ENCODE data around the gene CCDC170.

DNA sequence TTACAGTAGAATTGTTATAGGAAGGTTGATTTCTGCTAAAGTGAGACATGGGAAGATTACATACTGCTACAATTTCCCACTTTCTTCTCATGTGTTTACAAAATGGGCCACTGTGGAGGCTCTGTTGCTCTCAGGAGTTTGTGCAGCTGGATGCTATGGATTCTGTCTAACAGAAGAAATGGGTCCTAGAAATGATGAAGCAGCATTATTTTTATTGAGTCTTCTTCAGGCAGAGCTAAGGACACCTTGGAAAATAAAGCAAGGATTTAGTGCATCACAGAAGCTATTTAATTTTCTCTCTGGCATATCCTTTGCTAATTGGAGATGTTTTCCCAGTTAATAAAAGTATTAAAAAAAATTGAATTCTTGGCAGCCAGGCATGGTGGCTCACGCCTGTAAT lies 29.2 kb downstream of the CCDC170 start:
- TF ChIP-seq, protein P1, sequence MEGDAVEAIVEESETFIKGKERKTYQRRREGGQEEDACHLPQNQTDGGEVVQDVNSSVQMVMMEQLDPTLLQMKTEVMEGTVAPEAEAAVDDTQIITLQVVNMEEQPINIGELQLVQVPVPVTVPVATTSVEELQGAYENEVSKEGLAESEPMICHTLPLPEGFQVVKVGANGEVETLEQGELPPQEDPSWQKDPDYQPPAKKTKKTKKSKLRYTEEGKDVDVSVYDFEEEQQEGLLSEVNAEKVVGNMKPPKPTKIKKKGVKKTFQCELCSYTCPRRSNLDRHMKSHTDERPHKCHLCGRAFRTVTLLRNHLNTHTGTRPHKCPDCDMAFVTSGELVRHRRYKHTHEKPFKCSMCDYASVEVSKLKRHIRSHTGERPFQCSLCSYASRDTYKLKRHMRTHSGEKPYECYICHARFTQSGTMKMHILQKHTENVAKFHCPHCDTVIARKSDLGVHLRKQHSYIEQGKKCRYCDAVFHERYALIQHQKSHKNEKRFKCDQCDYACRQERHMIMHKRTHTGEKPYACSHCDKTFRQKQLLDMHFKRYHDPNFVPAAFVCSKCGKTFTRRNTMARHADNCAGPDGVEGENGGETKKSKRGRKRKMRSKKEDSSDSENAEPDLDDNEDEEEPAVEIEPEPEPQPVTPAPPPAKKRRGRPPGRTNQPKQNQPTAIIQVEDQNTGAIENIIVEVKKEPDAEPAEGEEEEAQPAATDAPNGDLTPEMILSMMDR (IDR thresholded peaks at IDR 0.05) = no peak
- no peak for TF ChIP-seq EP300 (IDR thresholded peaks at IDR 0.05)
- no peak for TF ChIP-seq POLR2A (IDR thresholded peaks at IDR 0.05)

Measured in upper lobe of left lung (tissue), 4 donors.